GM06990 (cell line): ENCODE data around the gene DNAJB11.

Experiments used
- DNase-seq: peaks from one replicate; pipeline ENCODE4 v3.0.0-alpha.2; 2011; ENCODE audit not compliant: insufficient read length; ENCODE audit errors: extremely low read depth
- H3K27me3 ChIP-seq: replicated peaks from 2 replicates; pipeline ENCODE4 v1.6.0; 2011; ENCODE audit warnings: low read length; ENCODE audit not compliant: control insufficient read depth, insufficient read depth
- H3K36me3 ChIP-seq: 2 replicates; pipeline ENCODE4 v1.5.1; 2011; ENCODE audit warnings: low read length; ENCODE audit not compliant: control insufficient read depth, insufficient read depth
- H3K4me3 ChIP-seq: replicated peaks from 2 replicates; pipeline ENCODE4 v1.5.1; 2011; ENCODE audit warnings: low read depth, mild to moderate bottlenecking, control low read depth, low read length
- TF ChIP-seq, protein P1 (sequence below): IDR thresholded peaks from 2 replicates; pipeline ENCODE4 v1.5.1; 2011; ENCODE audit warnings: low read length, control low read depth, mild to moderate bottlenecking, inconsistent platforms; ENCODE audit not compliant: insufficient read depth, poor library complexity, severe bottlenecking

The DNAJB11 gene

DNA sequence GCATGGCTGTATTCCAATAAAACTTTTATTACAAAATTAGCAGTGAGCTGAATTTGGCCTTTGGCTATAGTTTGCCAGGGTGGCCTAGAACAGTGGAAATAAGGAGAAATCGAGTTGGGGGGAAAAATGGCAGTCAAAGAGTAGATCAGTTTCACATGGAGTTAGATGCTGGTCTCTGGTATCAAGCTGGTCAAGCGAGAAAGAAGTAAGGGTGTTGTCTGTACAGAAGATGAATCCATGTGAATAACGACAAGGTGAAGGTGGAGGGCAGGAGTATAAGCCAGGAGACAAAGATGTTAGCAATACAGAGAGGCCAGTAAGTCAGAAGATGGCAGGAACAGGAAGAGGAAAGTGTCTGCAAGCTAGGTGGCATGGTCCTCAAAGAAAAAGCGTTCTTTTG is 54.1 kb downstream of the DNAJB11 start:
- Histone ChIP-seq H3K36me3 (no peaks in the 10 kb centered on the region), H3K27me3 (peaks cover 2% of the 10 kb centered on the region; the same call in 1 of the 2 replicates), H3K4me3 (no peak overlapping the region)
- no peak for DNase-seq
- TF ChIP-seq, protein P1, sequence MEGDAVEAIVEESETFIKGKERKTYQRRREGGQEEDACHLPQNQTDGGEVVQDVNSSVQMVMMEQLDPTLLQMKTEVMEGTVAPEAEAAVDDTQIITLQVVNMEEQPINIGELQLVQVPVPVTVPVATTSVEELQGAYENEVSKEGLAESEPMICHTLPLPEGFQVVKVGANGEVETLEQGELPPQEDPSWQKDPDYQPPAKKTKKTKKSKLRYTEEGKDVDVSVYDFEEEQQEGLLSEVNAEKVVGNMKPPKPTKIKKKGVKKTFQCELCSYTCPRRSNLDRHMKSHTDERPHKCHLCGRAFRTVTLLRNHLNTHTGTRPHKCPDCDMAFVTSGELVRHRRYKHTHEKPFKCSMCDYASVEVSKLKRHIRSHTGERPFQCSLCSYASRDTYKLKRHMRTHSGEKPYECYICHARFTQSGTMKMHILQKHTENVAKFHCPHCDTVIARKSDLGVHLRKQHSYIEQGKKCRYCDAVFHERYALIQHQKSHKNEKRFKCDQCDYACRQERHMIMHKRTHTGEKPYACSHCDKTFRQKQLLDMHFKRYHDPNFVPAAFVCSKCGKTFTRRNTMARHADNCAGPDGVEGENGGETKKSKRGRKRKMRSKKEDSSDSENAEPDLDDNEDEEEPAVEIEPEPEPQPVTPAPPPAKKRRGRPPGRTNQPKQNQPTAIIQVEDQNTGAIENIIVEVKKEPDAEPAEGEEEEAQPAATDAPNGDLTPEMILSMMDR, result no peak

DNA sequence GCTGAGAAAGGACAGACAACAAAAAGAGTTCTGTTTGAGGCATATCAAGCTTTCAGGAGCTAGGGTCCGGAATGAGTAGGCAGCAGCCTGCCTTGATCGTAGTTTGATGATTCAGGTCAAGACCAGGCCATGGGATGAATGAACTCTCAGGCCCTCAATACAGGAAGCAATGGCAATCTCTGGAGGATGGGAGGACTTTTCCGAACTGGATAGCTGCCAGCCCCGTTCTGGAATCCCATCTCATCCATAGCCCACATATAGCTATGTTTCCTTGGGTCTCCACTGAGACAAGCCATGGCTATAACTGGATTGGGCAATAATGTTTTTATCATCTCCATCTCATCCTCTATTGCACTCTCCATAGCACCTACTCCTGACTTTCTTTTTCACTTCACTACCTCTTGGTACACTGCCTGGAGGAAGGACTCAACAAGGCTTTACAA is 55.1 kb downstream of the DNAJB11 start:
- H3K4me3 ChIP-seq, result no peak overlapping the region
- TF ChIP-seq, protein P1, result no peak
- no peak for DNase-seq

DNA sequence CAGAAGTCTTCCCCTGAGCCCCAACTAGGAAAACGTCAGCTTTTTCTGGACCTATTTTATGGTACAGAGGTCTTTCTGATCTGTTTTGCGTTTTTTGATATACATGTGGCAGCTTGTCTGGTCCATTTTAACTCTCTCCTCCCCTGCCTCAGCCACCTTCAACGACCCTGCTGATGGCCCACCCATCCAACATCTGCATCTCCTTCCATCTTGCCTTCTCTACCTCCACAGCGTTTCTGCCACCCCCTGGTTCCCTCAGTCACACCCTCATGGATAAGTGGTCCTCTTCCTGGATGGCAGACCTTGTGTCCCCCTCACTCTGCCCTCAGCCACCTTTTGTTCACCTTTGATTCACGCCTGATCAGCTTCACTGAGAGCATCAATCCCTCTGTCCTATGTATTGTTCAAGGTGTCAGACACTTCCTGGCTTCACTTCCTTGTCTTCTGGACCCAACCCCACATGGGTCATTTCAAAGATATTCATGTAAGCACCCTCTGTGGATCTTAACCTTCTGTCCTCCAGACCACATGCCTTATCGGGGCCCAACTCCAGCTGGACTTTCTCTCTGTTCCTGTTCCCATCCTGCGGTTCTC is 55.8 kb downstream of the DNAJB11 start:
- no peaks in the 10 kb centered on the region for H3K36me3 ChIP-seq
- TF ChIP-seq, protein P1, result no peak
- no peak overlapping the region for H3K4me3 ChIP-seq
- peaks cover 2% of the 10 kb centered on the region; the same call in 1 of the 2 replicates for H3K27me3 ChIP-seq
- DNase-seq, result no peak

More for the DNA sequence above, 55.1 kb downstream of the DNAJB11 start:
- no peaks in the 10 kb centered on the region for H3K36me3 ChIP-seq
- peaks cover 2% of the 10 kb centered on the region; the same call in 1 of the 2 replicates for H3K27me3 ChIP-seq

DNA sequence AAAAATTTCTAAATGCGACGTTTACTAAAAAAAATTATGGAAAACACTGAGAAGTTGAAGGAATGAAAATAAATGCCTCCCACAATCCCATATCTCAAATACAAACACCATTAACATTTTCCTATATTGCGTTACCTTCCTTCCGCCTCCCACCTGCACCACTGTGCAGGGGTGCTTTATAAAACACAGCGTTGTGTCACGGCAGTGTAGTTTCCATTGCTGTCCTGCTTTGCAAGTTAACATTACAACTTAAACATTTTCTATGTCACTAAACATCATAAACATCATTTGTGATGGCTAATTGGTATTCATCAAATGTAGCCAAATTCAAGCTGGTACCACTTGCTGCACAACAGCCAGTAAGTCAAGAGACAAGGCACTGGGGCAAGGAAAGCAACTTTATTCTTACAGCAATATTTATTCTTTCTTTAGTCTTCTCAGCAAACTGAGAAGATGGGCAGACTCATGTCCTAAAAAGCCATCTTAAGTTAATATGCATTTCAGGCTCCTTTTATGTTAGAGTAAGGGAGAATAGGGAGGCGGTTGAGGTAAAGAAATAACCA is 57.4 kb downstream of the DNAJB11 start:
- Histone ChIP-seq H3K36me3 (no peaks in the 10 kb centered on the region), H3K4me3 (no peak overlapping the region), H3K27me3 (peaks cover 2% of the 10 kb centered on the region; the same call in 1 of the 2 replicates)
- TF ChIP-seq, protein P1, result no peak
- no peak for DNase-seq

DNA sequence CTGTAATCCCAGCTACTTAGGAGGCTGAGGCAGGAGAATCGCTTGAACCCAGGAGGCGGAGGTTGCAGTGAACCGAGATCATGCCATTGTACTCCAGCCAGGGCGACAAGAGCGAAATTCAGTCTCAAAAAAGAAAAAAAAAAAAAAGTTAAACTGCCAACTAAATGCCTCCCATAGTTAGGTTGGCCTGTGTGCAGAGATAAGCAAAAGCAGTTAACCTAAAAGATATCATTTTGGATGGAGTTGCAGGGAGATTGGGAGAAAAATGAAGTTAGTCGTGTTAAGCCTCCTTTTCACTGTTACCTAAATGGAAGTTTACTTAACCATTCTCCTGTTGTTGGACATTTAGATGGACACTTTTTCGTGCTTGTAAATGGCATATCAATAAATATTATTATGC is 58.2 kb downstream of the DNAJB11 start:
- Histone ChIP-seq H3K4me3 (no peak overlapping the region), H3K36me3 (no peaks in the 10 kb centered on the region), H3K27me3 (peaks cover 2% of the 10 kb centered on the region; the same call in 1 of the 2 replicates)
- TF ChIP-seq, protein P1, result no peak
- no peak for DNase-seq
